Activated gamma-delta T cell treated with anti-CD3 and anti-CD28 coated beads, Interleukin-2, amount 50 U/mL, for 16 hours (primary cell): ENCODE measurements around the gene NTN1.

Experiments
- DNase-seq: peaks from one replicate; pipeline ENCODE4 v3.0.0-alpha.2; 2020; ENCODE audit warnings: low read depth

Gene NTN1

GRCh38 chr17:9167379-9167778 lies 146.1 kb downstream of the NTN1 start:
- DNase-seq, result no peak

GRCh38 chr17:9169116-9169515 lies 147.8 kb downstream of the NTN1 start:
- no peak for DNase-seq

GRCh38 chr17:9170336-9170735 lies 149.0 kb downstream of the NTN1 start:
- DNase-seq, result no peak

GRCh38 chr17:9170853-9171252 lies 149.5 kb downstream of the NTN1 start:
- DNase-seq, result no peak

DNA sequence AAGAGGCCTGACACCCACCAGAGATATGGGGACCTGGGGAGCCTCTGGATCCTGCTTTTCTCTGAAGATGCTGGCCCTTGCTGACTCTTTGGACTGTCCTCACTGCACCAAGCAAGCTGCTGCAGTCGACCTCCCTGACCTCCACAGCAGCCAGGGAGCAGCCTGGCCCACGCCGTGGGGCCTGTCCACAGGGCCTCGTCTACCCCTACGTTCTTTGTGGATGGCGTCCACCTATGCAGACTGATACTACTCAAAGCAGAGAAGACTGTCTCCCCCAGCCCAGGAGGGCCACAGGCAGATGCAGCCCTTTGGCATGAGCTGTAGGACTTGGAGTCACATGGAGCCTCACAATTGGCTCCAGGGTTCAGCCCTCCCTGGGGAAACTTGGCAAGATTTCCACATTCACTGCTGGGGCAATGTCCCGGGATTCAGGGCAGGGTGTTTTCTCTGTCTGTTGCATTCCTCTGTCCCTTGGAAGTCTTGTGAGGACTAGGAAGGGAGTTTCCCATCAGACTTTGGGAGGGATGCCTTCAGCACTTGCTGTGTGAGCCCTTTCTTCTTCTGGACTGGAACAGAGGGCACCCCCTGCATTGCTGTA lies 152.2 kb downstream of the NTN1 start:
- no peak for DNase-seq

DNA sequence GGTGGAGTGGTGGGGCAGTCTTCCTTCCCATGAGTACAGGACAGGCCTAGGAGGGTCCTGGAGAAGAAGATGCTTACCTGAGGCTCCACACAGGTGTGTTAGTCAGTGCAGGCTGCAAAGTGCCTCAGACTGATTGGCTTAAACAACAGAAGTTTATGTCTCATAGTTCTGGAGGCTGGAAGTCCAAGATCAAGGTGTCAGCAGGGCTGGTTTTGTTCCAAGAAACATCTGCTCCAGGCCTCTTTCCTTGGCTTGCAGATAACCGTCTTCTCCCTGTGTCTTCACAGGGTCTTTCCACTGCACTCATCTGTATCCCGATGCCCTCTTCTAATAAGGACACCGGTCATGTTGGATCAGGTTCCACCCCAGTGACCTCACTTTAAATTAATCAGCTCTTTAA lies 153.0 kb downstream of the NTN1 start:
- no peak for DNase-seq

DNA sequence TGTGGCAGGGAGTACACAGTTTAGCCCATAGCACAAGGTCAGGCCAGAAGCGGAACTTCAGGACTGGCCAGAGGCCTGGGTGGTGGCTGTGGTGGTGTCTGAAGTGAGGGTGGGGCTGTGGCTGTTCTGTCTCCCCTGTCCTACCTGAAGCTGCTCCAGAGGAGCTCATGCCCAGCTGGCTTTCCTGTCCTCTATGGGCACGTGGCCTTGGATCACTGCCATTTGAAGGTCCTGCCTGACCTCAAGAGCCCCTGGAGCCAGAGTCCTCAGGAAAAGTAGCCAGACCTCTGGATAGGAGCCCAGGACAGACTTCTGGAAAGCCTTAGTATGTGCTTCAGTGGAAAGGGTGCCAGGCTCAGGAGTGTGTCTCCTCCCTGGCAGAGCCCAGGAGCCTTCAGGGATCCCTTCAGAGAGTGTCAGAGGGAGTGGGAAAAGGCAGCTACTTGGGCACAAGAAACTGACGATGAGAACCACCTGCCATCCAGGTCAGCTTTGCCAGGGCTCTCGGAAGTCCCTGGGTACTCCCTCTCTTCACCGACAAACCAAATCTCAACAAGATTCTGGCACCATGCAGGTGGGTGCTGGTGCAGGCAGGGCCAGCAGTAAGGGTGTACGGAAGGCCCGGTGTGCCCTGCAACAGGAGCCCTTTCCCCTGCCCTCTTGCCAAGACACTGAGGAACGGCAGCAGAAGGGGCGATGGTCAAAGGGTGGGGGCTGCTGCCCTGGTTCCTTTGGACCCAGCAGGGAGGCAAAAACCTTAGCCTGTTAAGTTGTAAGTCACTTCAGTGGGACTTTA lies 153.7 kb downstream of the NTN1 start:
- DNase-seq, result no peak

DNA sequence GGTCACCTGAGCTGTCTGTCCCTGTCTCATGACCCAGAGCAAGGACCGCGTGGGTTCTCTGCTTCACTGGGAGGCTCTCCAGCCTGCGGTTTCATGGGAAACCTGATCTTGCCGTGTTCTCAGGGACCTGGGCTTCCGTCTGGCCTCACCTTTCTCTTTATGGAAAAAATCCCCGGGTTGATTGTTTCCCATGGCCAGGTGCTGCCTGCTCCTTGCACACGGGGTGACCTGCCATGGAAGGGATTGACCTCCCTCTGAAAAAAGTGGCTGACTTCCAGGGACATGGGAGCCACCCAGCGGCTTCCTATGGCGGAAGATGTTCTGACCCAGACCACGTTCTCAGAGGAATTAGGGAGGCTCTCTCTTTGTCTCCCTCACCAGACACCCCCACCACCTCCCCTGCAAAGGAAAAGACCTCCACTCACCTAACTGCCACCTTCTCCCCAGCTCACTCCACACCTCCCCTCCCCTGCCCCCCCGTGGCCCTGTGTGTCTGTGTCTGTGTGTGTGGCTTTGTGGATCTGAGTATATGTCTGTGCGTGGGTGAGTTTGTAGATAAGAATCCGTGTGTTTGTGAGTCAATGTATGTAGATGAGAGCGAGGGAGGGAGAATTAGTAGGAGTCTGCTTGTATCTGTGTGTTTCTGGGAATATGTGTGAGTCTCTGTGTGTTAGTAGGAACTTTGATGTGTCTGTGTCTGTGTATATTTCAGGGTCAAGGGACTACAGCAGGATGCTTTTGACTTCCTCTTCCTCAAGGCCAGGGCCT lies 154.6 kb downstream of the NTN1 start:
- DNase-seq, result no peak

GRCh38 chr17:9177212-9177611 lies 155.9 kb downstream of the NTN1 start:
- DNase-seq, result no peak

GRCh38 chr17:9178319-9178718 lies 157.0 kb downstream of the NTN1 start:
- no peak for DNase-seq

DNA sequence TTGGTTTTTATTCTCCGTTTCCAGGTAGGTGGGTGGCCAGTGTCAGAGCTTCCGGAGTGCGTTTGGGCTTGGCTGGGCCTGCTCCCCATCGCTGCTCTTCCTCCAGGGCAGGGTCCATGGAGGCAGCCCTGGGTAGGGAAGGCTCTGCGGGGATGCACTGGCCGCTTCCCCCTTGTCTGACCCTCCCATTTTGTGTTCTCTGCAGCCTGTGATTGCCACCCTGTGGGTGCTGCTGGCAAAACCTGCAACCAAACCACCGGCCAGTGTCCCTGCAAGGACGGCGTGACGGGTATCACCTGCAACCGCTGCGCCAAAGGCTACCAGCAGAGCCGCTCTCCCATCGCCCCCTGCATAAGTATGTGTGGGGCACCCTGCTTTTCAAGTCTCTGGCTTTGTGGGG lies 158.3 kb downstream of the NTN1 start:
- no peak for DNase-seq

DNA sequence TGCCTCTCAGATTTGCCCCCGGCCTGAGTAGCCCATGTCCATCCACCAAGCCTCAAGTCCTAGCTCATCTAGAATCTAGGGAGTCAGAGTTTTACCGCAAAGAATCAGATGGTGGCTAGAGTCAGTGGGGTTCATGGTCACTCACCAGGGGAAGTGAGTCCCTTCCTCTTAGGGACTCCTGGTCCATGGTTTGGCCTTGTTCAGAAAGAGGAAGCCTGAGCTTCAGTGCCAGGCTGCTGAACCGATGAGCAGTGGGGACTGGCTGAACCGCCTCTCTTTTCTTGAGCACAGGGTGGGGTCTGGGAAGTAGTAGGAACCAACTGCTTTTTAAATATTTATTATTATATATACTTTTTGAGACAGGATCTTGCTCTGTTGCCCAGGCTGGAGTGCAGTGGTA lies 160.3 kb downstream of the NTN1 start:
- no peak for DNase-seq

GRCh38 chr17:9183306-9183705 lies 162.0 kb downstream of the NTN1 start:
- DNase-seq, result no peak

- DNase-seq, result no peak
Measured at GRCh38 chr17:9185142-9185541, 163.8 kb downstream of the NTN1 start.

DNA sequence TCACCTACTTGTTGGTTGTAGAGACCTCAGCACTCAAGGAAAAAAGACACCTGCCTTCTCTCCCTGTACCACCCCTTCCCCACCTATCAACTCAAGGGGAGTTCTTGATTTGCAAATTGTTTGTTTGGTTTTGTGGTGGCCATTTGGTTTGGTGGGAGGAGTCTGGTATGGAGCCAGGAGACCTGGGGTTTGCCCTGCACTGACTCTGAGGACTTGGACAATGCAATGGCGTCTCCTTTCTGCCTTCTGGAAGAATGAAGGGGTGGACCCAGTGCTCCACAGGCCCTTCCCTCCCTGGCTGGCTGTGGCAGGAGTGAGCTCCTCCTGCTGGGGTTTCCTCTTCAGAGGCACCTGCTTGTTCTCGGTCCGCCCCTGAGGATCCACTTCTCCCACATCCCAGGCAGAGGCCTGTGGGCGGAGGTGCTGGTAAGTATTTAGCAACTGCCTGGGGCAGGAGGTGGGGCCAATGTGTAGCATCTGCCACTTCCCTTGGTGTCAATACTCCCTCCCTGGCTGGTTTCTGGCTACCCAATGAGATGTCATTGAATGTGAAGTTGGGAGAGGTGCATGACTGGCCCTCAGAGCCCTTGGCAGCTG lies 164.5 kb downstream of the NTN1 start:
- no peak for DNase-seq

DNA sequence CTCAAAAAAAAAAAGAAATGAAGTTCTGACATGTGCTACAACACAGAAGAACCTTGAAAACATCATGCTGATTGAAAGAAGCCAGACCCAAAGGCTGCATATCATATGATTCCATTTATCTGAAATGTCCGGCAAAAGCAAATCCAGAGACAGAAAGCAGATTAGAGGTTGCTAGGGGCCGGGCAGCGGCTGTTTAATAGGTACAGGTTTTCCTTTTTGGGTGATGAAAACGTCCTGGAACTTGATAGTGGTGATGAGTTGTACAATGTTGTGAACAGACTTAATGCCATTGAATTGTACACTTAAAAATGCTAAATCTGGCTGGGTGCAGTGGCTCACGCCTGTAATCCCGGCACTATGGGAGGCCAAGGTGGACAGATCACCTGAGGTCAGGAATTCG lies 166.5 kb downstream of the NTN1 start:
- DNase-seq, result no peak

DNA sequence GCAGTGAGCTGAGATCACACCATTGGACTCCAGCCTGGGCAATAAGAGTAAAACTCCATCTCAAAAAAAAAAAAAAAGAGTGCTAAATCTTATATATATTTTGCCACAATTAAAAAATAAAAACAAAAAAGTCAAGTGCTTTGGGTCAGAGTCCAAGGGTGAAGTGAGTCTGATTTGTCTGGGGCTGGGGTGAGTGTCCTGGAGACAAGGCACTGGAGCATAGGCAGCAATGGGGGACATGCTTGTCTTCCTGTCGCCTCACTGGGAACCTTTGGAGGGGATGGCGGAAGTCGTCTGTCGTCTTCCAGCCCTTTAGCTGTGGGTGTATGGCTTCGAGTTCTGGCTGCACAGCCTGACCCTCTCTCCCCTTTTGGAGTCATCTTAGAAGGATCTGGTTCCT lies 167.1 kb downstream of the NTN1 start:
- no peak for DNase-seq

- DNase-seq, result no peak
Measured at GRCh38 chr17:9189870-9190269, 168.6 kb downstream of the NTN1 start.

- DNase-seq, result no peak
Measured at GRCh38 chr17:9192010-9192409, 170.7 kb downstream of the NTN1 start.

- DNase-seq, result no peak
Measured at GRCh38 chr17:9195411-9195810, 174.1 kb downstream of the NTN1 start.

GRCh38 chr17:9195961-9196670 lies 174.8 kb downstream of the NTN1 start:
- DNase-seq, result no peak
